Measurements from ENCODE around the gene SLC2A6.

DNA sequence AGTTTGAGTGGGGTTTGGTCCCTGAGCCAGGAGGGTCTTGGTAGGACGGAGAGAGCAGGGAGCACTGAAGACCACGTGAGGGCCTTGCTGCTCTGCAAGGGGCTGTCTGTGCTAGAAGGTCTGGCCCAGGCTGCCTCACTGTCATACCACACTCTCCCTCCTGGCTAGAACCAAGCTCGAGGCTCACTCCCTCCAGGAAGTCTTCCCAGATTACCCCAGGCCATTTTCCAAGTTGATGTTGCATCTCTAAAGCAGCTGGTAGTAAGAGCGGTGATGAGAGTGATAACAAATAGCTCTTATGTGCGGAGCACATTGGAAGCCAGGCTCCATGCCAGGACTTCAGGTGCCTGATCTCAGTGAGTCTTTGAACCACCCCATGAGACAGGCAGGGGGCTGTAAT is 39.3 kb upstream of the SLC2A6 start:
- TF ChIP-seq, protein P1, sequence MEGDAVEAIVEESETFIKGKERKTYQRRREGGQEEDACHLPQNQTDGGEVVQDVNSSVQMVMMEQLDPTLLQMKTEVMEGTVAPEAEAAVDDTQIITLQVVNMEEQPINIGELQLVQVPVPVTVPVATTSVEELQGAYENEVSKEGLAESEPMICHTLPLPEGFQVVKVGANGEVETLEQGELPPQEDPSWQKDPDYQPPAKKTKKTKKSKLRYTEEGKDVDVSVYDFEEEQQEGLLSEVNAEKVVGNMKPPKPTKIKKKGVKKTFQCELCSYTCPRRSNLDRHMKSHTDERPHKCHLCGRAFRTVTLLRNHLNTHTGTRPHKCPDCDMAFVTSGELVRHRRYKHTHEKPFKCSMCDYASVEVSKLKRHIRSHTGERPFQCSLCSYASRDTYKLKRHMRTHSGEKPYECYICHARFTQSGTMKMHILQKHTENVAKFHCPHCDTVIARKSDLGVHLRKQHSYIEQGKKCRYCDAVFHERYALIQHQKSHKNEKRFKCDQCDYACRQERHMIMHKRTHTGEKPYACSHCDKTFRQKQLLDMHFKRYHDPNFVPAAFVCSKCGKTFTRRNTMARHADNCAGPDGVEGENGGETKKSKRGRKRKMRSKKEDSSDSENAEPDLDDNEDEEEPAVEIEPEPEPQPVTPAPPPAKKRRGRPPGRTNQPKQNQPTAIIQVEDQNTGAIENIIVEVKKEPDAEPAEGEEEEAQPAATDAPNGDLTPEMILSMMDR (IDR thresholded peaks at IDR 0.05), result no peak
- no peak for TF ChIP-seq POLR2A (IDR thresholded peaks at IDR 0.05)
